ENCODE data around the gene OR6B1.

OR6B1 gene

DNA sequence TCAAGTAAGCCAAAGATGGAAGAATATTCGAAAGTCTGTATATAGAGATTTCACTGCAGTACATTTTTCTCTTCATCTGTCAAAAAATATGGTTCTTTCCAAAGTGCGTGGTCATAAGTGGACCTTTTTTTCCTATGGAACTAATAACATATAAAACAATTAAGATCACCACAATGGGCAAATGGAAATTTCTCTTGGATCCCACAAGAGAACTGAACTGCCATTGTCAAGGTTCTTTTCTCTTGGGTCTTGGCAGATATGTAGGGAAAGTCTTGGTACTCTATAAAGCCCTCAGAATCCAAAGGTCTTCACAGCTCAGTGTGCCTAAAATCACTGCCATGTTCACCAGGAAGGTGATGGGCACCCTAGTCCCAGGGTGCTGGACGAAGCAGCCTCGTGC is at the start of gene OR6B1:
TSS of gene OR6B1 (plus strand) at position 301 of the 400 bp plus-strand sequence. CDS start 3,677 bp downstream, outside the sequence.
- no peak within 1 kb of the TSS for H3K9ac ChIP-seq (ENCODE audit: low read length in 2 of 2)
- no peaks in the 10 kb centered on the region for H3K4me1 ChIP-seq (ENCODE audit: control insufficient read depth, insufficient read depth, low read length)
- H3K36me3 ChIP-seq (ENCODE audit: control insufficient read depth in 2 of 2, insufficient read depth in 2 of 2, low read length in 2 of 2): no peaks in the 10 kb centered on the region
- no peak within 1 kb of the TSS for H3K4me3 ChIP-seq (ENCODE audit: low read length in 2 of 2)
- no peak within 1 kb of the TSS for H3K27ac ChIP-seq (ENCODE audit: low read length)
- no peaks in the 10 kb centered on the region for H3K27me3 ChIP-seq (ENCODE audit: control insufficient read depth in 1 of 2, insufficient read depth in 2 of 2, low read length in 2 of 2)
- no peaks in the 10 kb centered on the region for H3K9me3 ChIP-seq (ENCODE audit: control insufficient read depth in 2 of 2, low read length in 2 of 2)

DNA sequence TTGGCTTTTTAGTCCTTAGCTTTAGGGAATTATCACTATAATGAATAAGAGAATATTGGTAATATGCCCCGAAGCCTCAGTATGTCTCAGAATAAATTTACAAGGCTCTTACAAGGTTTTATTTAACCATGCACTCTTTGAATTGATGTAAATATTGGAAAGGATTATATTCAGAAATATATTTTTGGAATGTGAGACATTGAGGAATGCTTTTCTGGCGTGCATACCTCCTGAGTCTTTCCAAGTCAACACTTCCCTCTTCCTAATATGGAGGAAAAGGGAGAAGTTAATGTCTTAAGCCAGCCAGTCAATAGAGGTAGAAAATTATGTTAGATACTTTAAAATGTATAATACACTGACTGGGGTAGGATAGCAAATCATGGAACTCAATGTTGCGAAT is 46.7 kb upstream of the OR6B1 start:
- H3K4me1 ChIP-seq (ENCODE audit: control insufficient read depth, insufficient read depth, low read length): no peaks in the 10 kb centered on the region
- no peak overlapping the region for H3K27ac ChIP-seq (ENCODE audit: low read length)
- H3K36me3 ChIP-seq (ENCODE audit: control insufficient read depth in 2 of 2, insufficient read depth in 2 of 2, low read length in 2 of 2): no peaks in the 10 kb centered on the region
- no peak overlapping the region for H3K9ac ChIP-seq (ENCODE audit: low read length in 2 of 2)
- H3K27me3 ChIP-seq (ENCODE audit: control insufficient read depth in 1 of 2, insufficient read depth in 2 of 2, low read length in 2 of 2): no peaks in the 10 kb centered on the region
- no peaks in the 10 kb centered on the region for H3K9me3 ChIP-seq (ENCODE audit: control insufficient read depth in 2 of 2, low read length in 2 of 2)
- H3K4me3 ChIP-seq (ENCODE audit: low read length in 2 of 2): no peak overlapping the region

DNA sequence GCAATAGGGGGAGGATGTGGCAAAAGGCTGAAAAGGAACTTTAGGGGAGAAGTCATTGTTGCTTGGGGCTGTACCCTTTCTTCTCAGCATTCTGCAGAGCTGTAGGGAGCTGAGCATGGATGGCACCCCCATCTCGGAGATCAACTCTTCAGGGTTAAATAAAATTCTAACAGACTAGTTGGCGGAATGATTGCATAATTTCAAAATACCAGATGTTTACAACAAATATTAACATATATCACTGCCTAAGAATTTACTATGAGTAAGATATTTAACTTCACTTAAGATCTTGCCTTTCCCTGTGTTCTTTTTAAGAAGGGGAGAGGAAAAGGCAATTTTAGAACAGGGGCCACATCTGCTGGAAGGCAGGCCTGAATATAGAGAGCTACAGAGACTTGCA is 46.0 kb upstream of the OR6B1 start:
- no peak overlapping the region for H3K4me3 ChIP-seq (ENCODE audit: low read length in 2 of 2)
- H3K36me3 ChIP-seq (ENCODE audit: control insufficient read depth in 2 of 2, insufficient read depth in 2 of 2, low read length in 2 of 2): no peaks in the 10 kb centered on the region
- no peak overlapping the region for H3K27ac ChIP-seq (ENCODE audit: low read length)
- H3K27me3 ChIP-seq (ENCODE audit: control insufficient read depth in 1 of 2, insufficient read depth in 2 of 2, low read length in 2 of 2): no peaks in the 10 kb centered on the region
- no peaks in the 10 kb centered on the region for H3K9me3 ChIP-seq (ENCODE audit: control insufficient read depth in 2 of 2, low read length in 2 of 2)
- H3K9ac ChIP-seq (ENCODE audit: low read length in 2 of 2): no peak overlapping the region
- no peaks in the 10 kb centered on the region for H3K4me1 ChIP-seq (ENCODE audit: control insufficient read depth, insufficient read depth, low read length)

DNA sequence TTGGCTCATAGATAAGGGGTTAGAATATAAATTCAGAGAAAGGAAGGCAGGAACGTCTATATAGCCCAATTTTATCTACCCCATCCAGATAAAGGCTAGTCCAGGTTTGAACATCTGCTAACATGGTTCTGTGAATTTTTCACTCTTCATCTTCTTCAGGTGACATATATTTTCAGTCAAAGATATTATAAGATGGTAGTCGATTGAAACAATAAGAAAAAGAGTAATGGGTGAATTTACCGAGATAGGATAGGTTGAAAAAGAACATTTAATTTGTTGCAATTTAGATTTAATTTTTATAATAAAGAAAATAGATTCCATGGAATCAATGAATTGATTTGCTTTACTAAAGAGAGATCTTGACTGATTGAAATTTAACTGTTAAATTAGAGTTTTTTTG is 45.6 kb upstream of the OR6B1 start, which contains the start of gene OR2F1:
TSS of gene OR2F1 (plus strand) at position 301 of the 400 bp plus-strand sequence. CDS start 5,127 bp downstream, outside the sequence.
- Histone ChIP-seq H3K9ac (ENCODE audit: low read length in 2 of 2) (no peak within 1 kb of the TSS), H3K36me3 (ENCODE audit: control insufficient read depth in 2 of 2, insufficient read depth in 2 of 2, low read length in 2 of 2) (no peaks in the 10 kb centered on the region), H3K9me3 (ENCODE audit: control insufficient read depth in 2 of 2, low read length in 2 of 2) (no peaks in the 10 kb centered on the region), H3K4me1 (ENCODE audit: control insufficient read depth, insufficient read depth, low read length) (no peaks in the 10 kb centered on the region), H3K27ac (ENCODE audit: low read length) (no peak within 1 kb of the TSS), H3K27me3 (ENCODE audit: control insufficient read depth in 1 of 2, insufficient read depth in 2 of 2, low read length in 2 of 2) (no peaks in the 10 kb centered on the region), H3K4me3 (ENCODE audit: low read length in 2 of 2) (no peak within 1 kb of the TSS)

DNA sequence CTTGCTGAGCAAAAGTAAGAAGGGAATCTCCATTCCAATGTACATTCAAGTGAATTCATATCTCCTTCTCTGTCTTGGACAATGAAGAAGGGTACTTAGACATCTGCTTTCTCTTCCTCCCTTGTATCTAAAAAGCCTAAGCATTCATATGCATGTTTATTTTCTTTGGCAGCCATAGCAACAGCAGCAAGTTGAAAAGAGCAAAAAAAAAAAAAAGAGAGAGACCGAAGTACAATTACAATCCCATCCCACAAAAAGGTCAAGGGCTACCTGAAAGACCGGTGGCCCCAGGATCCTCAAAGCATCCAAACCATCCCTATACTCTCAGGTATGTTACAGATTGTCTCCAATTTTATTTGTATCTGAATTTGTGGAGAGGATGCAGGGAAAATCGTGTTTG is 41.3 kb upstream of the OR6B1 start:
- H3K4me1 ChIP-seq (ENCODE audit: control insufficient read depth, insufficient read depth, low read length): no peaks in the 10 kb centered on the region
- H3K9ac ChIP-seq (ENCODE audit: low read length in 2 of 2): no peak overlapping the region
- no peaks in the 10 kb centered on the region for H3K27me3 ChIP-seq (ENCODE audit: control insufficient read depth in 1 of 2, insufficient read depth in 2 of 2, low read length in 2 of 2)
- H3K4me3 ChIP-seq (ENCODE audit: low read length in 2 of 2): no peak overlapping the region
- no peak overlapping the region for H3K27ac ChIP-seq (ENCODE audit: low read length)
- no peaks in the 10 kb centered on the region for H3K9me3 ChIP-seq (ENCODE audit: control insufficient read depth in 2 of 2, low read length in 2 of 2)
- no peaks in the 10 kb centered on the region for H3K36me3 ChIP-seq (ENCODE audit: control insufficient read depth in 2 of 2, insufficient read depth in 2 of 2, low read length in 2 of 2)

DNA sequence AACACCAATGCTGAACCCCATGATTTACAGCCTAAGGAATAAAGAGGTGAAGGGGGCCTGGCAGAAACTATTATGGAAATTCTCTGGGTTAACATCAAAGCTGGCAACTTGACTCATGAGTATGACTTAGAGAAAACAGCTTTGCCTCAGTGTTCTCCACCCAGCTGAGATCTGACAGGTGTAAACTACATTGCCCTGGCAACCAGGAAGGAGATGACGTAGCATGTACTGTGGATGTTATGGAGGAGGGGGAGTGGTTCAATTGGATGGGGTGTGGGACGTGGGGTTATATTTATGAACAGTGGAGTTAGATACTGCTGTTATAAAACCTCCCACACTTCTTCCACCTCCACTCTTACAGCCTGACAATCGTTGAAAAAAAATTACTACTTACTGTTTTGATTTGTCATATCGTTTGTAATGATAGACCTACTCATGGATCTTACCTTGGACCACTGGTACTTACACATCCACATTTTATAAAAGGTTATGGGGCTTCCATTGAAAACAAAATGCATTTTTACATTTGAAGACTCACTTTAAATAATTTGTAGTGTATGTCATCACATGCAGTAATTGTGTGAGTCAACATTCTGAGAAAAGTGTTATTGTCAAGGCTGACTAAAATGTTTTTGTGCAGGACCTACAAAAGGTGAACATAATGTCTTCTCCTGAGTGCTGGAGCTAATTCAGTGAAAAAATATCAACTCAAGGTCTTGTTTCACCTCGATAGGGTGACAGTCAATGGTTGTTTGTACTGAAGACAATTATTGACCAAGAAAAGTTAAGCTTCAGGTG is 39.1 kb upstream of the OR6B1 start:
- Histone ChIP-seq H3K4me3 (ENCODE audit: low read length in 2 of 2) (no peak overlapping the region), H3K36me3 (ENCODE audit: control insufficient read depth in 2 of 2, insufficient read depth in 2 of 2, low read length in 2 of 2) (no peaks in the 10 kb centered on the region), H3K9ac (ENCODE audit: low read length in 2 of 2) (no peak overlapping the region), H3K27me3 (ENCODE audit: control insufficient read depth in 1 of 2, insufficient read depth in 2 of 2, low read length in 2 of 2) (no peaks in the 10 kb centered on the region), H3K4me1 (ENCODE audit: control insufficient read depth, insufficient read depth, low read length) (no peaks in the 10 kb centered on the region), H3K9me3 (ENCODE audit: control insufficient read depth in 2 of 2, low read length in 2 of 2) (no peaks in the 10 kb centered on the region), H3K27ac (ENCODE audit: low read length) (no peak overlapping the region)

DNA sequence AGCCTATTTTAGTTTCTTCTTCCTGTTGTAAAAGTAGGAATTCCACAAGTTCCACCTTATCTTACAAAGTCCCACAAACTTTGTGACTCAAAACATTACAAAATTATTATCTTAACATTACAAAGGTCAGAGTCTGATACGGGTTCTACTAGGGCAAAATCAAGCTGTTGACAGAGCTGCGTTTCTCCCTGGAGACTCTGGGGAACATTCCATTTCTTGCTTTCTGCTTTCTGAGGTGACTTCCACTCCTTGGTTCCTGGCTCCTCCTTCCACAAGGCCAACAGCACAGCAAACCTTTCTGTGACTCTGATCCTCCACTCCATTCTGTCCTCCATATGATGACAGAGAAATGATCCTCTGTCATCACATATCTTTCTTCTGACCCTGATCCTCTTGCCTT is 34.8 kb upstream of the OR6B1 start:
- Histone ChIP-seq H3K4me3 (ENCODE audit: low read length in 2 of 2) (no peak overlapping the region), H3K9ac (ENCODE audit: low read length in 2 of 2) (no peak overlapping the region), H3K27me3 (ENCODE audit: control insufficient read depth in 1 of 2, insufficient read depth in 2 of 2, low read length in 2 of 2) (no peaks in the 10 kb centered on the region), H3K4me1 (ENCODE audit: control insufficient read depth, insufficient read depth, low read length) (no peaks in the 10 kb centered on the region), H3K27ac (ENCODE audit: low read length) (no peak overlapping the region), H3K36me3 (ENCODE audit: control insufficient read depth in 2 of 2, insufficient read depth in 2 of 2, low read length in 2 of 2) (no peaks in the 10 kb centered on the region), H3K9me3 (ENCODE audit: control insufficient read depth in 2 of 2, low read length in 2 of 2) (no peaks in the 10 kb centered on the region)

DNA sequence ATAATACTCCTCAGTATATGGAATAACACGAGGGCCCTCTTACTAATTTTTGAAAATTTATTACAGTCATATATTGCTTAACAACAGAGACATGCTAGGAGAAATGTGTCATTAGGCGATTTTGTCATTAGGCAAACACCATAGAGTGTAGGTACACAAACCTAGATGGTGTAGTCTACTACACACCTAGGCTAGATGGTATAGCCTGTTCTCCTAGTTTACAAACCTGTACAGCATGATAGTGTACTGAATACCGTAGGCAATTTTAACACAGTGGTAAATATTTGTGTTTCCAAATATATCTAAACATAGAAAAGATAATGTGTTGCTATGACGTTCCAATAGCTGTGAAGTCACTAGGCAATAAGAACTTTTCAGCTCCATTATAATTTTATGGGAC is 32.7 kb upstream of the OR6B1 start:
- Histone ChIP-seq H3K9ac (ENCODE audit: low read length in 2 of 2) (no peak overlapping the region), H3K9me3 (ENCODE audit: control insufficient read depth in 2 of 2, low read length in 2 of 2) (no peaks in the 10 kb centered on the region)

DNA sequence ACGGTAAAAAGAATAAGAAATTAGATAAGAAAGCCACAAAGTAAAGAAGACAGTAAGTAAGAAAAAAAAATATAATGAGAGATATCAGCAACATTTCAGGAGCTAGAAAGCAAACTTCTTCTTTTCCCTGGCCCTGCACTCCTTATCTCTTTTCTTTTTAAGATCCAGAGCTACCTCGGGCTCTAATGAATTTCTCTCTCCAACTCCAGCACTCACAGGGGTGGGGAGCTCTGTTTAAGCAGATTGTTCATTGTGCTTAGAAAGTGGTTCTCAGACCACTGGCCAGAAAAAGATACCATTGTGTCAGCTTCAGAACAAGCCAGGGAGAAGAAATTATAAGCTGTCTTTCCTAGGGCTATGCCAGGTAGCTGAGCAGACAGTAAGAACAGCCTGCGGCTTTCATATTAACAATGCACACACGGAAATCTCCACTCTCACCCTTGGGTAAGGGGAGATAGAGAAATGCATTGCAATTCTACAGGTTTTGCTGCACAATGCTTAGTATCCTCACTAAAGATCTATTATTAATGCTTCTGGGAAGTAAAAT is 26.2 kb upstream of the OR6B1 start:
- no peaks in the 10 kb centered on the region for H3K4me1 ChIP-seq (ENCODE audit: control insufficient read depth, insufficient read depth, low read length)
- H3K4me3 ChIP-seq (ENCODE audit: low read length in 2 of 2): no peak overlapping the region
- H3K27ac ChIP-seq (ENCODE audit: low read length): no peak overlapping the region

More for the DNA sequence above, 32.7 kb upstream of the OR6B1 start:
- Histone ChIP-seq H3K27ac (ENCODE audit: low read length) (no peak overlapping the region), H3K36me3 (ENCODE audit: control insufficient read depth in 2 of 2, insufficient read depth in 2 of 2, low read length in 2 of 2) (no peaks in the 10 kb centered on the region), H3K27me3 (ENCODE audit: control insufficient read depth in 1 of 2, insufficient read depth in 2 of 2, low read length in 2 of 2) (no peaks in the 10 kb centered on the region), H3K4me3 (ENCODE audit: low read length in 2 of 2) (no peak overlapping the region), H3K4me1 (ENCODE audit: control insufficient read depth, insufficient read depth, low read length) (no peaks in the 10 kb centered on the region)

DNA sequence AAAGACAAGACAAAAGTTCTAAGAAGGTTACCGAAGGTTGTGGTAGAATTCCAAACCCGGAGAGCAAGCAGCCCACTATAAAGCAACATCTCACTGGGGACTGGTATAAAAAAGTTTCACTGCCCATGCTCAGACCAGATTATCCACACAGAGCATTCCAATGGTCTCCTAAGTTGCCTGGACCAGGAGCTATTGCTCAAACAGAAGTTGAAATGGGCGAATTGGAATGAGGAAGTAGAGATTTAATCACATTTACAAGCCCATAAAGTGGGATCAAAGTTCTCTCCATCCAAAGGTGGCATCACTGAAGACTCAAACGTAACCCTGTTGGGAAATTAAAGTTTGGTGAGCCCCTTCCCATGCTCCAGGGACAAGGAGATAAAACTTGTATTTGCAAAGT is 25.7 kb upstream of the OR6B1 start:
- Histone ChIP-seq H3K27ac (ENCODE audit: low read length) (no peak overlapping the region), H3K9me3 (ENCODE audit: control insufficient read depth in 2 of 2, low read length in 2 of 2) (no peaks in the 10 kb centered on the region), H3K9ac (ENCODE audit: low read length in 2 of 2) (no peak overlapping the region), H3K4me3 (ENCODE audit: low read length in 2 of 2) (no peak overlapping the region), H3K27me3 (ENCODE audit: control insufficient read depth in 1 of 2, insufficient read depth in 2 of 2, low read length in 2 of 2) (no peaks in the 10 kb centered on the region), H3K4me1 (ENCODE audit: control insufficient read depth, insufficient read depth, low read length) (no peaks in the 10 kb centered on the region), H3K36me3 (ENCODE audit: control insufficient read depth in 2 of 2, insufficient read depth in 2 of 2, low read length in 2 of 2) (no peaks in the 10 kb centered on the region)

More for the DNA sequence above, 26.2 kb upstream of the OR6B1 start:
- no peaks in the 10 kb centered on the region for H3K9me3 ChIP-seq (ENCODE audit: control insufficient read depth in 2 of 2, low read length in 2 of 2)
- H3K36me3 ChIP-seq (ENCODE audit: control insufficient read depth in 2 of 2, insufficient read depth in 2 of 2, low read length in 2 of 2): no peaks in the 10 kb centered on the region
- H3K9ac ChIP-seq (ENCODE audit: low read length in 2 of 2): no peak overlapping the region
- H3K27me3 ChIP-seq (ENCODE audit: control insufficient read depth in 1 of 2, insufficient read depth in 2 of 2, low read length in 2 of 2): no peaks in the 10 kb centered on the region

DNA sequence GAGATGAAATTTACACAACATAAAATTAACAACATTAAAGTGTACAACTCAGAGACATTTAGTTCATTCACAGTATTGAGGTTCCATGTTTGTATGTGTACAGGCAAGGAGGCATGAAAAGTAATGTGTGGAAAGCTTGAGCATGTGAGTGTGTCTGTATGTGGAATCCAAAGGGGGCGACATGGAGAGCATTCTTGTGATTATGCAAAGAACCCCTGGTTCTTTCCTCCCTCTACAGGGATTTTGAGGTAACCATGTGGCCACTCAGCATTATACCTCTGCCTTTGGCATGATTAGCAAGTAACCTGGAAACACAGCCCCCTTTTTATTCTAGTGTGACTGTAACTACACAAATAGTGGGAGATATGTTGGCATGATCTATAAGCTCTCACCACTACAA is 24.5 kb upstream of the OR6B1 start:
- no peak overlapping the region for H3K4me3 ChIP-seq (ENCODE audit: low read length in 2 of 2)

More for the DNA sequence above, 24.5 kb upstream of the OR6B1 start:
- H3K27me3 ChIP-seq (ENCODE audit: control insufficient read depth in 1 of 2, insufficient read depth in 2 of 2, low read length in 2 of 2): no peaks in the 10 kb centered on the region
- no peaks in the 10 kb centered on the region for H3K4me1 ChIP-seq (ENCODE audit: control insufficient read depth, insufficient read depth, low read length)
- no peak overlapping the region for H3K9ac ChIP-seq (ENCODE audit: low read length in 2 of 2)
- H3K27ac ChIP-seq (ENCODE audit: low read length): no peak overlapping the region
- H3K9me3 ChIP-seq (ENCODE audit: control insufficient read depth in 2 of 2, low read length in 2 of 2): no peaks in the 10 kb centered on the region
- no peaks in the 10 kb centered on the region for H3K36me3 ChIP-seq (ENCODE audit: control insufficient read depth in 2 of 2, insufficient read depth in 2 of 2, low read length in 2 of 2)
